HG03039 (cell line): ENCODE measurements around the gene PRDM2.

Experiments used
- ATAC-seq: cut with Tn5 transposase; IDR thresholded peaks from one replicate; pipeline ENCODE4 v1.9.1; 2021; ENCODE audit warnings: mild to moderate bottlenecking, moderate library complexity; ENCODE audit not compliant: unreplicated experiment

Gene PRDM2

DNA sequence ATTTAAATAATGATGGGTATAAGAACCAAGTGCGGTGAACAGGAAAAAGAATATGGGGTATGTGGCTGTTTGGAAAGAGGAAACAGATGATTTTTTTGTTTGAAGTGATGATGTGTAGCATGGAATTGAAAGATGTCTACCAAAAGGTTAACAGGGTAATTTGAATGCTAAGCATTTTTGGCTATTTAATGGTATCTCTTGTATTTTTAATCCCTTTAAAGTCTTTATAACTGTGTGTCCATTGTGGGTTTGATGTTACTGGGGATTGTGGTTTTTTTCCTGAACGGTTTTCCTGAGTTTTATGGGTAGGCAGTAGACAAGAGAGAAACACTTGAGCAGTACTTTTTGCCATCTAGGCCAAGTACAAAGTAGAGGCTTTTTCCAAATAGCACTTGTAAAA, 63.2 kb downstream of the PRDM2 start:
- no peak for ATAC-seq

DNA sequence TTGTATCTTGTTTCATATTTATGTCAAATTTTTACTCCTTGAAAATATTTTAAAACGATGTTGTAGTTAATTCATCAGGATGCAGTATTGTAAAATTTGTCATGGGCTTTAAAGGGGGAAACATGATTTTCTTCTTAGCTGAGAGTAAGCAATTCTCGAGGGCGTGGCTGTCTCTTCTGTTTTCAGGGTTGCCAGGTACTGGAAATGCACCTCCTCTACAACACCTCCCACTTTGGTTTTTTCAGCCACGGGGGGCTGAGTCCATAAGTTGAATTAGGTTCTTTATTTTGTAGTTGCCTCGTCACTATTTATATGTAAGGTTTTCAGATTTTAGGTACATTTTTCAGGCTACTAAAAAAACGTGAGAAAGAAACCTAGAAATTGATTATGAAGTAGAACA, 64.0 kb downstream of the PRDM2 start:
- ATAC-seq: no peak

DNA sequence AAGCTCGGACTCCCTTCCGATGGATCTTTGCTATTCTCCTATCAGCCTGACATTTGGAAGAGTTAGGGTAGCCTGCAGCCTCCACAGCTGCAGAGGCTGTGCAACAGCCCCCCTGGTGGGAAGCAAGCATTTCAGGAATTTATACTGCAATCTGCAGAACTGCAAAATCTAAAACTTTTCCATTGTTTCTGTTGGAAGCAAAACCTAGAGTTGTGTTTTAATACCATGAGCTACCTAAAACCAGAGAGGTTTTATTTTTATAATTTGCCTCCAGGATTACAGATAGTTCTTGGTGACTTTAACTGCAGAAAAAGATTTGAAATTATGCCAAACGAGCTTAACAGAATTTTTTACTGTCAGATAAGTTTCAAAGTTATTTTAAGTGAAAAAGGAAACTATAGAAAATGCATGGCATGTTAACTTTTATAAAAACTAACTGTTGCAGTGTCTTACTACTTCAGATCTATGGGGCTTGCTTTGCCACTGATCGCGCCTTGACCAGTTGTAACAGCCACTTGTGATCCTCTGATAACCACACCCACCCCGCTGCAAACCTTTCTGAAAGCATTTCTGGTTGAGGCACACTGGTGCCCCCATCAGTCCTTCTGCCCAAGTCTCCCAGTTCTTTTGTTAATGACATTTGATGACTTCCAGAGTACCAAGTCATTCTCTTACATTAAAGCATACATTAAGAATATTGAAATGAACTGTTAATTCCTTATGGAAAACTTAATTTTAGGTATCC, 64.8 kb downstream of the PRDM2 start:
- no peak for ATAC-seq

DNA sequence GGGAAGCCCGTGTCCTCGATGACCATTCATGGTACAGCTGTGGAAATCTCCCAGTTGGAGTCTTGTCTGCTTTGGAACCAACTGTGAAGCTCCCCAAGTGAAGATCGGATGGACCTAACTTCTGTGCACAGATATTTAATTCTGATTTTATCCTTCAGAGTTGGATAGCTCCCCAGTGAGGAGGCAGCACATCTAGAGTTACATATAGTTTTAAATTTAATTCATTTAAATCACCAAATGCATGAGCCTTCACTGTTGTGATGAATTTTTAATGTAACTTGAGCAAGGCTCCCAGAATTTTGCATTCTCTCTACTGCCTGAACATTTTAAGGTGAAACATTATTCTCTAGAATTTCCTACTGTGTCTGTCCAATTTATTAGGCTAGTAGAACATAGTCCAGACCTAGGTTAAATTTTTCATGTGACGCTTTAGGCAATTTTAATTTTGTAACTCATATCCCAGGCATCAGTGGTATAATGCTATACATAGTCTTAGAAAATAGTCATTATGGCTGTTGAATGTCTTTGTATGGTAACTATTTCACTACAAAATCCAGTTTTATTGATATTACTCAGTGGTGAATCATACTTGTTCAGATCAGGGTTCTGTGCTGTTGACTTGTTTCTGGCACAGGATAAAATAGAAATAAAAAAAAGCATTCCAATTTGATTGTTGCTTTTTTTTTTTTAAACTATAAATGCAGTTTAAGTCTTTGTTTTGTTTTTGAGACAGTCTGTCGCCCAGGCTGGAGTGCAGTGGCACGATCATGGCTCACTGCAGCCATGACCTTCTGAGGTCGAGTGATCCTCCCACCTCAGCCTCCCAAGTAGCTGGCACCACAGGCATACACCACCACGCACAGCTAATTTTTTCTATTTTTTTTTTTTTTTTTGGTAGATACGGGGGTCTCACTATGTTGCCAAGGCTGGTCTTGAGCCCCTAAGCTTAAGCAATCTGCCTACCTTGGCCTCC, 66.9 kb downstream of the PRDM2 start:
- no peak for ATAC-seq

DNA sequence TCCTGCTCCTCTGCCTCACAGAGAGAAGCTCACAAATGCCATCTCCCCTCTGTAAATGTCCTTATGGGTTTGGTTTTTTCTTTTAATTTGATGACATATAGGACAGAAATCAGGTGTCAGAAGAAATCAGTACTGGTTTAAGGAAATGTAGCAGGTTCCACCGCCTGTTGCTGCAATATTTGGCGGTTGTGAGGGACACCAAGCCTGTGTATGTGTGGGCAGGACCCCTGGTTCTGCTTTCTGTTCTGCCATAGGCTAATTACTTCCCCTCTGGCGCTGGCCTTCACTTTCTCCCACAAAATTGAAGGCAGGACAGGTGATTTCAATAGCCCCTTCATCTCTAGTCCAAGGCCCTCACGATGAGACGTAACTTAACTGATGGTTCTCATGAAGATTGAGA, 69.2 kb downstream of the PRDM2 start:
- no peak for ATAC-seq

DNA sequence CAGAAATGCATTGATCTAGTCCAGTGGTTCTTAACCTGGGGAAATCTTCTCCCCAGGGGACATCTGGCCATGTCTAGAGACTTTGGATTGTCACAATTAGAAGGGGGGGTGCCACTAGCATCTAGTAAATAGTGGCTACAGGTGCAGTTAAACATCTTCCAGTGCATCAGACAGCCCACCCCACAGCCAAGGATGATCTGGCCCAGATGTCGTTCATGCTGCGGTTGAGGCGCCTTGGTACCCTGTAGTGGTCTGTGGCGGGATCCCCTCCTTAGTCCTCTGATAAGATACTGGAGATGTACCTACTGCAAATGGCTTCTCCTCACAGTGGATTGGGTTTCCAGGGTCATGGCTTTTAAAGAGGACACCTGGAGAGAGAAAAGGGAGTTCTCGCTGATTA, 69.8 kb downstream of the PRDM2 start:
- ATAC-seq: no peak

DNA sequence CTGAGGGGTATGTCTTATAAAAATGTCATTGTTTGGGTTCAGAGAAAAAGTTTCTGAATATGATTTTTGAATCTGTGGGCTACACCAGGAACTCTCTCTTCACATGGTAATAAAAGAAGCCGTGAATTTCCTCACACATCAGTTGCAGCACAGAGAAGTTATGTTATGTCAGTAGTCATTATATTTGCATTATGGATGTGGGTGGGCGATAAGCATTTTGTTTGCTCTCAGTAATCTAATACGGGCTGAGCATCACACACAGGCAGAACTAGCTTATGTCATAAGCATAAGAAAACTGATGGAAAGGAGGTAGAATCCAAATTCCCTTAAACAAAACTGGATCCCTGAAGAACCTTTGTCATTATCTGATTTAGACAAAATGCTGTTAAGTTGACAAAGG, 70.8 kb downstream of the PRDM2 start:
- ATAC-seq: no peak

DNA sequence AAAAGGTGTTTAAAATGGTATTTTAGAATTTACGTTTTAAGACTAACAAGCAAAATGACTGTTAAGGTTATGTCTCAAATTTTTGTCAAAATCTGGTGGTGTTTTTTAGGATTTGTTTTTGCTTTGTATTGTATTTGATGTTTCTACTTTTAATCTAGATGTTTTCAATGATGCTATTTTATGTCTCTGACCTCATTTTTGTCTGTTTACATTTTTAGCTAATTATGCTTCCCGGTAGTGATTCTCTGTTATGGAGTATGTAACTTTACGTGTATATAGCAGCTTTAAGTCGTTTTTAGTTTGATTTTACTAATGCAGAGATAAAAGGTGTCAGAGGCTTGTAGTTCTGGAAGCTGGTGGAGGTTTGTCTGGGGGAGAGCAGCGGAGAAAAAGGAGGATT, 71.8 kb downstream of the PRDM2 start:
- no peak for ATAC-seq

DNA sequence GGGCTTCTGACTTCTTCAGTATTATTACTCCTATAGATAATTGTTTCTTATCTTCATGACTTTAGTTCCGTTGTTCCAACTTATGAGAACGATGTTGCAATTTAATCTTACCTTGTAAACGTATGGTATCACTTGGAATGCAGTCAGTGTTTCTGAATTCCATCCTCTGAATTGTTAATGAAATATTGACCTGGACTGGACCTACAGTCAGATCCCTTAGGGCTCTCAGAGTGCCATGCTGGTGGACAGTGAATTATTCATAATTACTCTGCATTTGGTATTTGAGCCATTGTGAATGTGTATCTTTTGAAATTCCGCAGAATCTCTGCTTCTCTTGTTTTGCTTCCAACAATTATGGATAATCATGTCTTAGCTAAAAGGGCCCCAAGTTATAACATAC, 72.3 kb downstream of the PRDM2 start:
- ATAC-seq: no peak

DNA sequence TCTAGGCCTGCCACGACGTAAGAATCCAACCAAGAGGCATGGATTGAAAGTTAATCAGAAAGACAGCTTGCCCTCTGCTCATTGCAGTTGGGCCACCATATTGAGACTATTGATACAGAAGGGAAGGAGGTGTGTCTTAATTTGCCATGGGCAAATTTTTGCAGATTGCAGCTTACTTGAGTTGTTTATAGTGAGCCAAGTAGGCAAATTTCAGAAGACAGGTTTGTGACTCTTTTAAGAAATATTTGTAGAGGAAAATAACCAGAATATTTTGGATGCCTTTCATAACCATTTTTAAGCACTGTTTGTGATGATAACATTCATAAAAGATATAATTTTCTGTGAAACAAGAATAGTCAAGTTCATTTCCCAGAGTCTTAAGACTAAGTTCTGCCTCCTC, 74.1 kb downstream of the PRDM2 start:
- ATAC-seq: no peak

DNA sequence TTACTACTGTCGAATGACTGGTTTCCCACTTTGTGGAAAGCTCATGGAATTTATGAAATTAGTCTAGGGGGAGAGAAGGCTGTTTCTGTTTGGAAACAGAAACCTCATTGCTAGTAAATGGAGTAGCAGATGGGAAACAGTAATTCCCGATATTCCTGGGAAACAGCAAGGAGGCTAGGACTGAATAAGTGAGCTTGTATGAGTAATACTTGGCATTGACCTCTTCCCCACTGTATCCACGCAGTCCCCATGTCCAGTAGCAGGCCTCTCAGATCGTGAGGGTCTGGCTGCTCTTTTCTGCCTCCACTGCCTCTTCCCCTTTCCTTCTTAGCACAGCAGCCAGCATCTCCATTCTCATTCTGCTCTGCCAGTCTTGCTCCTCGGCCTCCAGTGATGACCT, 75.5 kb downstream of the PRDM2 start:
- no peak for ATAC-seq

DNA sequence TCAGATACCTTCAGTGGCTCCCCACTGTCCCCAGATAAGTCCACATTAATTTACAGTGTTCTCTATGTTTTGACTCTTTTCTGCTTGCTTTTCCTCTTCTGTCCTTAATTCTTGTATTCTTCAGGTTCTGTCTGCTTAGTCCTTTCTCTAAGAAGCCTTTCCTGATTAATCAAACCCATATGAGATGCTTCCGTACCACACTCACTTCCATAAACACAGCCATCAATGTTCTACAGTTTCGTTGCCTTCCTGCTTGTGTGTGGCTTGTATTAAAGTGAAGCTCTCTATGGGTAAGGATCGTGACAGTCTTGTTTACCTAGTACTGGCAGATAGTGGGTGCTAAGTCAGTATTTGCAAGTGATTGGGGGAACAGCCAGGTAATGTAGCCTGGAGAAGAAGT, 75.9 kb downstream of the PRDM2 start:
- ATAC-seq: no peak

DNA sequence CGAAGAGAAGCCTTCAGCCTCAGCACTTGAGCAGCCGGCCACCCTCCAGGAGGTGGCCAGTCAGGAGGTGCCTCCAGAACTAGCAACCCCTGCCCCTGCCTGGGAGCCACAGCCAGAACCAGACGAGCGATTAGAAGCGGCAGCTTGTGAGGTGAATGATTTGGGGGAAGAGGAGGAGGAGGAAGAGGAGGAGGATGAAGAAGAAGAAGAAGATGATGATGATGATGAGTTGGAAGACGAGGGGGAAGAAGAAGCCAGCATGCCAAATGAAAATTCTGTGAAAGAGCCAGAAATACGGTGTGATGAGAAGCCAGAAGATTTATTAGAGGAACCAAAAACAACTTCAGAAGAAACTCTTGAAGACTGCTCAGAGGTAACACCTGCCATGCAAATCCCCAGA, 78.4 kb downstream of the PRDM2 start:
- ATAC-seq: no peak

DNA sequence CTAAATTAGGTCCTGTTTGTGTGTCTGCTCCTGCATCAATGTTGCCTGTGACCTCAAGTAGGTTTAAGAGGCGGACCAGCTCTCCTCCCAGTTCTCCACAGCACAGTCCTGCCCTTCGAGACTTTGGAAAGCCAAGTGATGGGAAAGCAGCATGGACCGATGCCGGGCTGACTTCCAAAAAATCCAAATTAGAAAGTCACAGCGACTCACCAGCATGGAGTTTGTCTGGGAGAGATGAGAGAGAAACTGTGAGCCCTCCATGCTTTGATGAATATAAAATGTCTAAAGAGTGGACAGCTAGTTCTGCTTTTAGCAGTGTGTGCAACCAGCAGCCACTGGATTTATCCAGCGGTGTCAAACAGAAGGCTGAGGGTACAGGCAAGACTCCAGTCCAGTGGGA, 79.9 kb downstream of the PRDM2 start:
- ATAC-seq: no peak

DNA sequence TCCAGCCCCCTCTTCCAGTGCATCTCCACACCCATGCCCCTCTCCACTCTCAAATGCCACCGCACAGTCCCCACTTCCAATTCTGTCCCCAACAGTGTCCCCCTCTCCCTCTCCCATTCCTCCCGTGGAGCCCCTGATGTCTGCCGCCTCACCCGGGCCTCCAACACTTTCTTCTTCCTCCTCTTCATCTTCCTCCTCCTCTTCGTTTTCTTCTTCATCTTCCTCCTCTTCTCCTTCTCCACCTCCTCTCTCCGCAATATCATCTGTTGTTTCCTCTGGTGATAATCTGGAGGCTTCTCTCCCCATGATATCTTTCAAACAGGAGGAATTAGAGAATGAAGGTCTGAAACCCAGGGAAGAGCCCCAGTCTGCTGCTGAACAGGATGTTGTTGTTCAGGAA, 80.8 kb downstream of the PRDM2 start:
- no peak for ATAC-seq

DNA sequence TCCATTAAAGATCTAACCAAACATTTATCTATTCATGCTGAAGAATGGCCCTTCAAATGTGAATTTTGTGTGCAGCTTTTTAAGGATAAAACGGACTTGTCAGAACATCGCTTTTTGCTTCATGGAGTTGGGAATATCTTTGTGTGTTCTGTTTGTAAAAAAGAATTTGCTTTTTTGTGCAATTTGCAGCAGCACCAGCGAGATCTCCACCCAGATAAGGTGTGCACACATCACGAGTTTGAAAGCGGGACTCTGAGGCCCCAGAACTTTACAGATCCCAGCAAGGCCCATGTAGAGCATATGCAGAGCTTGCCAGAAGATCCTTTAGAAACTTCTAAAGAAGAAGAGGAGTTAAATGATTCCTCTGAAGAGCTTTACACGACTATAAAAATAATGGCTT, 81.2 kb downstream of the PRDM2 start:
- ATAC-seq: no peak

DNA sequence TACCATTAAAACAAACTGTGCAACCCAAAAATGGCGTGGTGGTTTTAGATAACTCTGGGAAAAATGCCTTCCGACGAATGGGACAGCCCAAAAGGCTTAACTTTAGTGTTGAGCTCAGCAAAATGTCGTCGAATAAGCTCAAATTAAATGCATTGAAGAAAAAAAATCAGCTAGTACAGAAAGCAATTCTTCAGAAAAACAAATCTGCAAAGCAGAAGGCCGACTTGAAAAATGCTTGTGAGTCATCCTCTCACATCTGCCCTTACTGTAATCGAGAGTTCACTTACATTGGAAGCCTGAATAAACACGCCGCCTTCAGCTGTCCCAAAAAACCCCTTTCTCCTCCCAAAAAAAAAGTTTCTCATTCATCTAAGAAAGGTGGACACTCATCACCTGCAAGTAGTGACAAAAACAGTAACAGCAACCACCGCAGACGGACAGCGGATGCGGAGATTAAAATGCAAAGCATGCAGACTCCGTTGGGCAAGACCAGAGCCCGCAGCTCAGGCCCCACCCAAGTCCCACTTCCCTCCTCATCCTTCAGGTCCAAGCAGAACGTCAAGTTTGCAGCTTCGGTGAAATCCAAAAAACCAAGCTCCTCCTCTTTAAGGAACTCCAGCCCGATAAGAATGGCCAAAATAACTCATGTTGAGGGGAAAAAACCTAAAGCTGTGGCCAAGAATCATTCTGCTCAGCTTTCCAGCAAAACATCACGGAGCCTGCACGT, 82.1 kb downstream of the PRDM2 start:
- ATAC-seq: no peak

DNA sequence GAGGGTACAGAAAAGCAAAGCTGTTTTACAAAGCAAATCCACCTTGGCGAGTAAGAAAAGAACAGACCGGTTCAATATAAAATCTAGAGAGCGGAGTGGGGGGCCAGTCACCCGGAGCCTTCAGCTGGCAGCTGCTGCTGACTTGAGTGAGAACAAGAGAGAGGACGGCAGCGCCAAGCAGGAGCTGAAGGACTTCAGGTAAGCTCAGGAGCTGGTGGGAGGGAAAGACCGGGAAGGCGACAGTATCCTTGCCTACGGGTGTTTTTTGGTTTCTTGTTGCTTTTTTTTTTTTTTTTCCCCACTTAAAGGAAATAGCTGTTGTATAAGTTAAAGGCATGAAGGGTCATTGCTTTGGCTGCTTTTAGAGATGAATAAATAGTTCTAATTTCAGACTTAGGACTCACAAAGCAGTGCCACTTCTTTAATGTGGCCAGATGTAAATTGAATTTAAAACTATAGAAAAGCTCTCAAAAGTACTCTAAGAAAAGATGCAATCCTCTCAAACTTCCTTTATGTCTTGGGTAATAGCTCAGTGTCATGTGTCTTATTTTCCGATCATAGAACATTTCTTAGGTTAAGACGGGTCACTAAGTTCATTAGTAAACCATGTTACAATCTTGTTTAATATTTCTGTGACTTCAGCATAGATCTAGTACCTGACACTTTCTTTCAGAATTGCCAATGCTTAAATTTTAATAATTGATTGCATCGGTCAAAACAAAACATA, 82.8 kb downstream of the PRDM2 start:
- ATAC-seq: no peak

DNA sequence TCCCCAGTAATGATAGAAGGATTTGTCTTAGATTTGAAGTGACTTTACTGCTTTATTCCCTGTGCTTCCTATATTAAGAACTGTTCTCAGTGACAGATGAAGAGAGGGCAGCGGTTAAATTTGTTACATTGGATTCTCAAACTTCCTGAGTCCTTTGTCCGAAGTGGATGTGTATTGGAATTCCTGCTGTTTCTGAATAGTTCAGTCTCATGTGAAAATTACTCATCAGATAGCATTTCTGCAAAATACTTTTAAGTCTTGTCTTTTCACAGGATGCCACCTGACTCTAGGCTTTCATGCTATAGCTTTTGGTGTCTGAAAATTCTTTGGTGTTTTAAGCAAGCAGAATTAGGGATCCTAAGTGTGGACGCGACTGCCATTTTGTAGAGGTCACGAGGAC, 83.6 kb downstream of the PRDM2 start:
- no peak for ATAC-seq

DNA sequence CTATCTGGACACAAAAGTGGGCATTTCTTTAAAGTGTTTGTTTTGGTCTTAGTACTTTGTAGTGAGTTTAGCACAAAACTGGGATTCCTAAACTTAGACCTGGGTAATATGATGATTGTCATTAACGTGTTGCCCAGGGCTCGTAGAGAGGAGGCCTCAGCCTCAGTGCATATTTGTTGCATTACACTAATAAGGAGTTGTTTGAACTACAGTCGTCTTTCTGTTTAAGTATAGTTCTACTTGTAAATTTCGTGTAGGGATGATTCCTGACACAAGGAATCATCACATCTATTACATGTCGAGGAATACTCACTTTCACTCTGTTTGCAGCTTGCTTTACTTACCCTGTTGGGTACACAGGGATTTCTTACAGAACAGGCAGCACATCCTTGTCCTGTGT, 85.0 kb downstream of the PRDM2 start:
- ATAC-seq: no peak

DNA sequence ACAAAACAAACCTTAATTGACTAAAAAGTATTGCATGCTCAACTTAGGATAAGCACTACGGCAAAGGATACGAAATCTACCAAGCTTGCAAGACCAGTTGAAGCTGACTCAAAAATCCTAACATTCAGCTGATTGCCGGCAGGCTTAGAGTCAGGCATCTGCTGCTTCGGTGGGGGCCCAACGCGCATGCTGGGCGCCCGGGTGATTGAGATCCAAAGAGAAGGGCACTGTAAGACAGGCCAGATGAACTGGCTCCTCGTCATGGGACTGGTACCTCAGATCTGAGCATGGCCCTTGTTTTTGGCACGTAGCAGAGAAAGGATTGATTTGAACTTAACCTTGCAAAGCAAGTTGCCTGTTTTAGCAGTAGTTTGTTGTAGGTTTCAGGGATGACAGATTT, 86.6 kb downstream of the PRDM2 start:
- ATAC-seq: no peak
